Activated CD4-positive, alpha-beta T cell treated with anti-CD3 and anti-CD28 coated beads, Interleukin-2, amount 50 U/mL, for 16 hours (primary cell): ENCODE measurements around the gene LMCD1.
A peak's percentile ranks its signal among the peaks of the same experiment; 100 is the strongest.
"Not testable (repeated sequence)": the region's sequence is repeated elsewhere in the genome, so short reads cannot be mapped to it uniquely, and the experiment has no call there.

ENCODE experiments used
- DNase-seq: peaks from one replicate; pipeline ENCODE4 v3.0.0-alpha.2; 2020

The LMCD1 gene

GRCh38 chr3:8563146-8563545 lies 61.5 kb downstream of the LMCD1 start:
- DNase-seq: no peak

- no peak for DNase-seq
These were observed 62.0 kb downstream of the LMCD1 start for GRCh38 chr3:8563597-8563996.

GRCh38 chr3:8565376-8565775 lies 63.8 kb downstream of the LMCD1 start:
- DNase-seq: no peak

- no peak for DNase-seq
These were observed 66.4 kb downstream of the LMCD1 start for GRCh38 chr3:8567784-8568575.

- DNase-seq: peak; percentile 2
These were observed 69.6 kb downstream of the LMCD1 start for GRCh38 chr3:8571256-8571655.

GRCh38 chr3:8573342-8573926 lies 71.8 kb downstream of the LMCD1 start:
- DNase-seq: no peak

GRCh38 chr3:8574040-8574669 lies 72.5 kb downstream of the LMCD1 start:
- no peak for DNase-seq

- DNase-seq: no peak
These were observed 73.2 kb downstream of the LMCD1 start for GRCh38 chr3:8574670-8575322.

- no peak for DNase-seq
These were observed 73.9 kb downstream of the LMCD1 start for GRCh38 chr3:8575364-8576104.

GRCh38 chr3:8576436-8576835 lies 74.8 kb downstream of the LMCD1 start:
- no peak for DNase-seq

GRCh38 chr3:8576841-8577571 lies 75.4 kb downstream of the LMCD1 start:
- DNase-seq: no peak

GRCh38 chr3:8578282-8578681 lies 76.7 kb downstream of the LMCD1 start:
- no peak for DNase-seq

GRCh38 chr3:8579096-8579495 lies 77.5 kb downstream of the LMCD1 start:
- no peak for DNase-seq

- no peak for DNase-seq
These were observed 78.3 kb downstream of the LMCD1 start for GRCh38 chr3:8579943-8580342.

- DNase-seq: not testable (repeated sequence)
These were observed 78.8 kb downstream of the LMCD1 start for GRCh38 chr3:8580434-8580833.

GRCh38 chr3:8581373-8581772 lies 79.8 kb downstream of the LMCD1 start:
- no peak for DNase-seq

GRCh38 chr3:8581806-8582445 lies 80.3 kb downstream of the LMCD1 start:
- DNase-seq: no peak

- no peak for DNase-seq
These were observed 83.0 kb downstream of the LMCD1 start for GRCh38 chr3:8584661-8585060.

- DNase-seq: no peak
These were observed 88.4 kb downstream of the LMCD1 start for GRCh38 chr3:8589880-8590556.

GRCh38 chr3:8593021-8593827 lies 91.6 kb downstream of the LMCD1 start:
- no peak for DNase-seq
